ENCODE measurements around the gene LARP7.

- TF ChIP-seq POLR2A (IDR thresholded peaks at IDR 0.05; ENCODE audit: low read length) = no peak
- no peak for TF ChIP-seq GATA1 (IDR thresholded peaks at IDR 0.05; ENCODE audit: low read depth, low read length)
Measured at GRCh38 chr4:112594993-112595392, 42.0 kb upstream of the LARP7 start.

Measured in erythroblast (primary cell).